Stomach smooth muscle (tissue), 2 donors: ENCODE results near the gene MUC5B.
"Not testable (repeated sequence)": the region's sequence is repeated elsewhere in the genome, so short reads cannot be mapped to it uniquely, and the experiment has no call there.

Experiments used
- H3K27ac ChIP-seq: one replicate; pipeline ENCODE4 v1.7.0; 2013; ENCODE audit warnings: mild to moderate bottlenecking, low read length, inconsistent platforms
- H3K27me3 ChIP-seq, 2 donors: one replicate each; pipeline ENCODE4 v1.7.0; 2013; ENCODE audit warnings: low read length in 2 of 2; ENCODE audit not compliant: insufficient read depth in 2 of 2, control insufficient read depth in 1 of 2
- H3K36me3 ChIP-seq, 2 donors: one replicate each; pipeline ENCODE4 v1.7.0; 2013; ENCODE audit warnings: low read length in 2 of 2; ENCODE audit not compliant: control insufficient read depth in 2 of 2, insufficient read depth in 2 of 2
- H3K4me1 ChIP-seq: one replicate; pipeline ENCODE4 v1.7.0; 2013; ENCODE audit warnings: low read length; ENCODE audit not compliant: control insufficient read depth, insufficient read depth
- H3K4me3 ChIP-seq, 2 donors: one replicate each; pipeline ENCODE4 v1.7.0; 2013; ENCODE audit warnings: low read length in 2 of 2
- H3K9ac ChIP-seq, 2 donors: one replicate each; pipeline ENCODE4 v1.7.0; 2013; ENCODE audit warnings: low read length in 2 of 2, mild to moderate bottlenecking in 1 of 2
- H3K9me3 ChIP-seq, 2 donors: one replicate each; pipeline ENCODE4 v1.7.0; 2013; ENCODE audit warnings: low read length in 2 of 2; ENCODE audit not compliant: control insufficient read depth in 2 of 2
- donor health status: healthy.
- donor health status: Pancreatic carcinoma.

The MUC5B gene

GRCh38 chr11:1222491-1223345 is at the start of gene MUC5B:
Gene MUC5B, plus strand, starts transcription at chr11:1223066. Its CDS starts 58 bp downstream, at chr11:1223124.
- Histone ChIP-seq H3K27ac (no peak within 1 kb of the TSS), H3K9ac (no peak within 1 kb of the TSS), H3K4me3 (no peak within 1 kb of the TSS), H3K36me3 (no peaks in the 10 kb centered on the region), H3K9me3 (no peaks in the 10 kb centered on the region), H3K27me3 (peaks cover 19 to 36% of the 10 kb centered on the region in 2 donors), H3K4me1 (no peaks in the 10 kb centered on the region)

GRCh38 chr11:1173396-1173795 is 49.5 kb upstream of the MUC5B start:
- not testable (repeated sequence) for H3K27ac ChIP-seq, H3K4me1 ChIP-seq, H3K27me3 ChIP-seq, H3K9ac ChIP-seq, H3K36me3 ChIP-seq, H3K9me3 ChIP-seq, H3K4me3 ChIP-seq

GRCh38 chr11:1174441-1175370 is 48.2 kb upstream of the MUC5B start:
- Histone ChIP-seq H3K36me3 (no peaks in the 10 kb centered on the region), H3K27ac (no peak overlapping the region), H3K9ac (no peak overlapping the region), H3K4me1 (no peaks in the 10 kb centered on the region), H3K27me3 (no peaks in the 10 kb centered on the region), H3K4me3 (no peak overlapping the region), H3K9me3 (no peaks in the 10 kb centered on the region)

- no peak overlapping the region for H3K27ac ChIP-seq
- no peaks in the 10 kb centered on the region for H3K9me3 ChIP-seq
- no peaks in the 10 kb centered on the region for H3K27me3 ChIP-seq
- no peaks in the 10 kb centered on the region for H3K36me3 ChIP-seq
- no peaks in the 10 kb centered on the region for H3K4me1 ChIP-seq
- no peak overlapping the region for H3K9ac ChIP-seq
- no peak overlapping the region for H3K4me3 ChIP-seq
Measured at GRCh38 chr11:1175461-1176223, 47.2 kb upstream of the MUC5B start.

- Histone ChIP-seq H3K27ac (no peak overlapping the region), H3K4me1 (no peaks in the 10 kb centered on the region), H3K9me3 (no peaks in the 10 kb centered on the region), H3K4me3 (no peak overlapping the region), H3K36me3 (no peaks in the 10 kb centered on the region), H3K9ac (no peak overlapping the region), H3K27me3 (no peaks in the 10 kb centered on the region)
Measured at GRCh38 chr11:1176224-1177019, 46.4 kb upstream of the MUC5B start.

GRCh38 chr11:1177020-1177770 is 45.7 kb upstream of the MUC5B start:
- no peaks in the 10 kb centered on the region for H3K27me3 ChIP-seq
- no peaks in the 10 kb centered on the region for H3K4me1 ChIP-seq
- no peak overlapping the region for H3K27ac ChIP-seq
- no peak overlapping the region for H3K4me3 ChIP-seq
- no peaks in the 10 kb centered on the region for H3K9me3 ChIP-seq
- no peak overlapping the region for H3K9ac ChIP-seq
- no peaks in the 10 kb centered on the region for H3K36me3 ChIP-seq

- H3K27me3 ChIP-seq = no peaks in the 10 kb centered on the region
- H3K4me1 ChIP-seq = no peaks in the 10 kb centered on the region
- H3K36me3 ChIP-seq = no peaks in the 10 kb centered on the region
Measured at GRCh38 chr11:1177771-1178090, 45.1 kb upstream of the MUC5B start.

GRCh38 chr11:1178201-1178885 is 44.5 kb upstream of the MUC5B start:
- H3K9ac ChIP-seq = no peak overlapping the region
- H3K27ac ChIP-seq = no peak overlapping the region
- H3K4me1 ChIP-seq = no peaks in the 10 kb centered on the region
- H3K27me3 ChIP-seq = no peaks in the 10 kb centered on the region
- no peaks in the 10 kb centered on the region for H3K36me3 ChIP-seq
- H3K9me3 ChIP-seq = no peaks in the 10 kb centered on the region
- no peak overlapping the region for H3K4me3 ChIP-seq

More at GRCh38 chr11:1177771-1178090, 45.1 kb upstream of the MUC5B start:
- Histone ChIP-seq H3K9me3 (no peaks in the 10 kb centered on the region), H3K4me3 (no peak overlapping the region), H3K9ac (no peak overlapping the region), H3K27ac (no peak overlapping the region)

GRCh38 chr11:1178906-1179305 is 44.0 kb upstream of the MUC5B start:
- H3K36me3 ChIP-seq = no peaks in the 10 kb centered on the region
- no peak overlapping the region for H3K9ac ChIP-seq
- no peaks in the 10 kb centered on the region for H3K9me3 ChIP-seq
- no peaks in the 10 kb centered on the region for H3K27me3 ChIP-seq
- H3K27ac ChIP-seq = no peak overlapping the region
- H3K4me3 ChIP-seq = no peak overlapping the region
- H3K4me1 ChIP-seq = no peaks in the 10 kb centered on the region
